ENCODE data around the gene NRXN3.
A peak's percentile ranks its signal among the peaks of the same experiment; 100 is the strongest.

Gene NRXN3

DNA sequence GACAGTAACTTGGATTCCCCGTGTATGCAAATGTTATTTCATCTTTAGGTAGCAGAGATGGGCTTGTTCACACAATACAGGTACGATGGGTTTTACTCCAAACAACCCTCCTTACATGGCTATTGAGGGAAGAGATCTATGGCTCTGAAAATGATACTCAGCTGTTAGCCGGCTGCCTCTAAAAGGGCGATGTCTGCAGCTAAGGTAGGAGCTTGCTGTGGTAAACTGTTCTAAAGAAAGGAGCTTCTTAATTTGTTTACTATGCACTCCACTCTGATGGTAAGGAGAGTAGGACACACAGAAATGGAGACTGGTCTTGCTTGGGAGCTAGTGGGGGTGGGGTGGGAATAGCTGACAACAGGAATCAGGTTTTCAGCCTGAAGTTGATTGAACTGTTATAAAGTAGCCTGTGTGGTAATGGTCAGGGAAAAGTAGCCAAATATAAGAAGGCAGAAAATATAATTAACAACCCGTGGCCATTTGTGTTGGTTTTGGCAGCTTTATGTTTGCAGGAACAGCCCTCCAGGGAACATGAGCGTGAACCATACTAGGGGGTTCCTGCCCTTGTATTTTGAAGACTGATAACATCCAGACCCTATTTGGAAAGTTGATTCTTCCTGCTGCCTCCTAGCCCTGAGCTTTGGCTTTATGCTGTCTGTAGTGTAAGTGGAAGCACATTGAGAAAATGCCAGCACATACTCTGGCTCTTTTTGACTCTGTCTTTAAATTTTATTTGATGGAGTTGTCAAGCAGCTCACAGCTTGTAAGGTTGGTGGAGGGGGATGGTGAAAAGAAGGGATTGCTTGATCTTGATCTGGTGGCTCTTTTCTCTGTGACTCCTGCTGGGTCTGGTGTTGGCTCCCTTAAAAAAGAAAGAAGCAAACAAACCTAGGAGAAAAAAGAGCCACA is 1111.3 kb downstream of the NRXN3 start:
- POLR2A ChIA-PET = interaction anchor here (0.9 to 1.4 kb wide), 2 partner anchors 23 to 71 kb away, joined by 3 read pairs; no protein-coding TSS in a partner anchor
- peak; percentile 40 for DNase-seq (ENCODE audit: extremely low spot score)
- CTCF ChIA-PET = interaction anchor here (1.1 kb wide), 2 partner anchors 22 to 262 kb away, joined by 3 to 4 read pairs; no protein-coding TSS in a partner anchor
- no peak for TF ChIP-seq BHLHE40 (IDR thresholded peaks at IDR 0.05; ENCODE audit: borderline replicate concordance)
- TF ChIP-seq, protein P1, sequence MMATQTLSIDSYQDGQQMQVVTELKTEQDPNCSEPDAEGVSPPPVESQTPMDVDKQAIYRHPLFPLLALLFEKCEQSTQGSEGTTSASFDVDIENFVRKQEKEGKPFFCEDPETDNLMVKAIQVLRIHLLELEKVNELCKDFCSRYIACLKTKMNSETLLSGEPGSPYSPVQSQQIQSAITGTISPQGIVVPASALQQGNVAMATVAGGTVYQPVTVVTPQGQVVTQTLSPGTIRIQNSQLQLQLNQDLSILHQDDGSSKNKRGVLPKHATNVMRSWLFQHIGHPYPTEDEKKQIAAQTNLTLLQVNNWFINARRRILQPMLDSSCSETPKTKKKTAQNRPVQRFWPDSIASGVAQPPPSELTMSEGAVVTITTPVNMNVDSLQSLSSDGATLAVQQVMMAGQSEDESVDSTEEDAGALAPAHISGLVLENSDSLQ (IDR thresholded peaks at IDR 0.05) = peak; percentile 71

DNA sequence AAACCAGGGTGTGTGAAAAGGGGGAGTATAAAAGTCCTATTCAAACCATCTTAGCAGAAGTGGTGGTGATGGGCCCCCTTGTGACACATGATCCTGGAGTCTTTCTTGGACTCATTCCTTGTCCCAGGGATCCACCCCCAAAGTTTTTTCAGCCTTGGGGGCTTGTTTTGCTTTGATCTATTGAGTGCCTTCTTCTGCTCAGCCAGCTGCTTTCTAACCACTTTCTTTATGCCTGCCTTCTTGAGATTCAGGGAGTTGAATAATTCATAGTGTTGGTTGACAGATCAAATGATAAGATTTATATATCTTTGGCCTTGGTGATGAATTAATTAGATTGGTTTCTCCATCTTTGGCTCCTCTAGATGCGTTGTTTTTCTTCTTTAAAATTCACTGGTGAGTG is 1114.4 kb downstream of the NRXN3 start:
- no peak for TF ChIP-seq SP1 (IDR thresholded peaks at IDR 0.05)
- TF ChIP-seq NFRKB (IDR thresholded peaks at IDR 0.05) = no peak
- TF ChIP-seq, protein P1 (IDR thresholded peaks at IDR 0.05) = no peak
- no peak for TF ChIP-seq FOXM1 (IDR thresholded peaks at IDR 0.05; ENCODE audit: borderline replicate concordance)
- no peak for TF ChIP-seq ELF4 (IDR thresholded peaks at IDR 0.05)
- no peak for TF ChIP-seq TARDBP (IDR thresholded peaks at IDR 0.05)
- no peak for TF ChIP-seq LEF1 (IDR thresholded peaks at IDR 0.05; ENCODE audit: borderline replicate concordance)
- DNase-seq (ENCODE audit: extremely low spot score) = no peak
- POLR2A ChIA-PET = interaction anchor here (1.0 kb wide), 1 partner anchor 8 kb away, joined by 4 read pairs; no protein-coding TSS in a partner anchor
- CTCF ChIA-PET = no interaction called here

DNA sequence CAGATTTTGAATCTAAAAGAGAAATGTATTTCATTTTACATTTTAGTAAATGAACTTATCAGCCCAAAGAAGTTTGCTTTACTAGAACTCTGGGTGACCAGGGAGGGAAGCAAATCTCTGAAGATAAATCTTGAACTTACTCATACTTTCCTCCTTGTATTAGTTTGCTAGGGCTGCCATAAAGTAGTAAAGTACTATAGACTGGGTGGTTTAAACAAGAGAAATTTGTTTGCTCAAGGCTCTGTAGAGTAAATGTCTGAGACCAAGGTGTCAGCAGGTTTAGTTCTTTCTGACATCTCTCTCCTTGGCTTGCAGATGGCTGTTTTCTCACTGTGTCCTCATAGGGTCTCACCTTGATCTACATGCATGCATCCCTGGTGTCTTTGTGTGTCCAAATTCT is 1115.1 kb downstream of the NRXN3 start:
- no peak for DNase-seq (ENCODE audit: extremely low spot score)
- CTCF ChIA-PET = no interaction called here
- no peak for TF ChIP-seq ZNF384 (IDR thresholded peaks at IDR 0.05)
- TF ChIP-seq, protein P1 (IDR thresholded peaks at IDR 0.05) = no peak
- no peak for TF ChIP-seq ELF4 (IDR thresholded peaks at IDR 0.05)
- no peak for TF ChIP-seq CTBP1 (IDR thresholded peaks at IDR 0.05; ENCODE audit: borderline replicate concordance)
- no peak for TF ChIP-seq ARNT (IDR thresholded peaks at IDR 0.05)
- TF ChIP-seq SP1 (IDR thresholded peaks at IDR 0.05) = no peak
- TF ChIP-seq L3MBTL2 (conservative IDR thresholded peaks at IDR 0.05) = no peak
- no peak for TF ChIP-seq LEF1 (IDR thresholded peaks at IDR 0.05; ENCODE audit: borderline replicate concordance)
- TF ChIP-seq FOXM1 (IDR thresholded peaks at IDR 0.05; ENCODE audit: borderline replicate concordance) = no peak
- TF ChIP-seq FOXK2 (IDR thresholded peaks at IDR 0.05) = no peak
- no peak for TF ChIP-seq FOXA1 (IDR thresholded peaks at IDR 0.05)
- TF ChIP-seq HDGF (IDR thresholded peaks at IDR 0.05; ENCODE audit: borderline replicate concordance) = no peak
- no peak for TF ChIP-seq BHLHE40 (IDR thresholded peaks at IDR 0.05; ENCODE audit: borderline replicate concordance)
- TF ChIP-seq NFRKB (IDR thresholded peaks at IDR 0.05) = no peak
- TF ChIP-seq TARDBP (IDR thresholded peaks at IDR 0.05) = no peak
- TF ChIP-seq SUZ12 (IDR thresholded peaks at IDR 0.05) = no peak
- POLR2A ChIA-PET = no interaction called here

DNA sequence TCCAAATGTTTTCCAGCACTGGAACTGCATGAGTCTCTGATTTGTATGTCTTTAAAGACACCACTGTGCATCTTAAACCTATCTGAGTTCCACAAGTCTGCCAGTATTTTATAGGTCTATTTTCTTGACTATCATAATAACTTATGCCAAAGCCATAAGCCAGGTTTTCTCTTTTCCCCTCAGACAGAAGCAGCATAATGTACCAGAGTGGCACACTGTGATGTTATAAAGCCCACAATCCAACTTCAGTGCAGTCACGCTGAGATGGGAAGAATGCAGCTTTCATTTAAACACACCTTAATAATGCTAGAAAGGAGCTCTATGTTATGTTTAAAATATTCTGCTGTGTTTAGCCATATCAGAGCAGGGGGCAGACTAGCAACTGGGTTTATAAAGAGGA is 1117.8 kb downstream of the NRXN3 start:
- POLR2A ChIA-PET = no interaction called here
- DNase-seq (ENCODE audit: extremely low spot score) = no peak
- TF ChIP-seq NFRKB (IDR thresholded peaks at IDR 0.05) (no peak), ELF4 (IDR thresholded peaks at IDR 0.05) (no peak), TARDBP (IDR thresholded peaks at IDR 0.05) (no peak), BHLHE40 (IDR thresholded peaks at IDR 0.05; ENCODE audit: borderline replicate concordance) (no peak)
- CTCF ChIA-PET = no interaction called here

DNA sequence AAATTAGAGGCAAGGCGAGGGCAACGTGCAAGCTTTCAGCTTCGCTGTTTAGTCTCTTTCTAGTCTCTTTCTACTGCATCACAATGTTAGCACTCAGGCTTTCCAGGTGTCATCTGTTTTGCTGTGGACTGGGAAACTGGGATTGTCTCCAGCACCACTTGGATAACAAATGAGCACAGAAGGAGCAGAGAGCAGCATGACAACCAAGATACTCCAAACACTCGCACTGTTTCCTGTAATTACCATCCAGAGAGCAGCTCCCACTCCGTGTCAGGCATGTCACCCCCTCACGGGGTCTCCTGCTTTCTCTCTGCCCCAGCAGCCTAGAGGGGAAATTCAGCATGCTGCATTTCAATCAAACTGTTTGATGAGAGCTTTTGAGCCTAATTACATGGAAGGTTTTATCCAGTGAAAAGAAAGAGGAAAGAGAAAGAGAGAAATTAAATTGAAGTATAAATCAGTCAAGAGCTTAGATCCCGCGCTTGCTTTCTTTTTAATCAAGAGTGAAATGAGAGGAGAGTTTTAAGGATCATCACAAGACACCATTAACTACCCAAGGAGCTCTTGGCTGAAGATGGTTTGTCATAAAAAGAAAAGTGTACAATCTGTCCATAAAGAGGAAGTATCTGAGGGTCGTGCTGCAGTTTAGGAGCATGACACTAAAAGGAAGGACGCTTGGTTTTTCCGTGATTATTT is 1123.5 kb downstream of the NRXN3 start:
- POLR2A ChIA-PET = interaction anchor here (1.6 kb wide), 1 partner anchor 9 kb away, joined by 4 read pairs; no protein-coding TSS in a partner anchor
- CTCF ChIA-PET = no interaction called here
- TF ChIP-seq ZNF384 (IDR thresholded peaks at IDR 0.05) = no peak
- no peak for TF ChIP-seq ARNT (IDR thresholded peaks at IDR 0.05)
- no peak for TF ChIP-seq HDGF (IDR thresholded peaks at IDR 0.05; ENCODE audit: borderline replicate concordance)
- TF ChIP-seq SUZ12 (IDR thresholded peaks at IDR 0.05) = no peak
- TF ChIP-seq FOXM1 (IDR thresholded peaks at IDR 0.05; ENCODE audit: borderline replicate concordance) = no peak
- no peak for TF ChIP-seq SP1 (IDR thresholded peaks at IDR 0.05)
- no peak for TF ChIP-seq LEF1 (IDR thresholded peaks at IDR 0.05; ENCODE audit: borderline replicate concordance)
- no peak for TF ChIP-seq BHLHE40 (IDR thresholded peaks at IDR 0.05; ENCODE audit: borderline replicate concordance)
- no peak for TF ChIP-seq TARDBP (IDR thresholded peaks at IDR 0.05)
- no peak for TF ChIP-seq FOXK2 (IDR thresholded peaks at IDR 0.05)
- no peak for TF ChIP-seq NFRKB (IDR thresholded peaks at IDR 0.05)
- TF ChIP-seq, protein P1 (IDR thresholded peaks at IDR 0.05) = no peak
- no peak for TF ChIP-seq FOXA1 (IDR thresholded peaks at IDR 0.05)
- no peak for TF ChIP-seq L3MBTL2 (conservative IDR thresholded peaks at IDR 0.05)
- DNase-seq (ENCODE audit: extremely low spot score) = no peak

Data from HEK293T (cell line).